Mesendoderm (in vitro differentiated cells): ENCODE results near the gene CCDC71.

Experiments
- DNase-seq: peaks from one replicate; pipeline ENCODE4 v3.0.0; 2013
- H2AK5ac ChIP-seq: 2 replicates; pipeline ENCODE4 v1.6.1; 2013; ENCODE audit warnings: low read length, inconsistent platforms
- H2BK120ac ChIP-seq: 2 replicates; pipeline ENCODE4 v1.6.1; 2013; ENCODE audit warnings: low read depth, mild to moderate bottlenecking, low read length, moderate library complexity, mixed read lengths
- H2BK15ac ChIP-seq: replicated peaks from 2 replicates; pipeline ENCODE4 v1.6.1; 2013; ENCODE audit warnings: low read depth, mild to moderate bottlenecking, moderate library complexity
- H2BK5ac ChIP-seq: 2 replicates; pipeline ENCODE4 v1.6.1; 2013; ENCODE audit warnings: low read length, inconsistent platforms
- H3K18ac ChIP-seq: 2 replicates; pipeline ENCODE4 v1.6.1; 2013; ENCODE audit warnings: mild to moderate bottlenecking, low read length, mixed read lengths
- H3K23ac ChIP-seq: one replicate; pipeline ENCODE4 v1.6.1; 2013; ENCODE audit warnings: low read length
- H3K27ac ChIP-seq: 2 replicates; pipeline ENCODE4 v1.5.1; 2013; ENCODE audit warnings: low read depth, mild to moderate bottlenecking, inconsistent platforms, low read length, moderate library complexity
- H3K27me3 ChIP-seq: 2 replicates; pipeline ENCODE4 v1.6.1; 2013; ENCODE audit warnings: low read length, control low read depth, mild to moderate bottlenecking, inconsistent platforms; ENCODE audit not compliant: insufficient read depth, poor library complexity
- H3K36me3 ChIP-seq: 2 replicates; pipeline ENCODE4 v1.6.1; 2013; ENCODE audit warnings: low read length, inconsistent platforms; ENCODE audit not compliant: control insufficient read depth, insufficient read depth
- H3K4ac ChIP-seq: one replicate; pipeline ENCODE4 v1.6.1; 2013; ENCODE audit warnings: low read depth, mild to moderate bottlenecking, low read length, moderate library complexity
- H3K4me1 ChIP-seq: 2 replicates; pipeline ENCODE4 v1.6.1; 2013; ENCODE audit warnings: low read depth, low read length, inconsistent platforms; ENCODE audit not compliant: control insufficient read depth
- H3K4me2 ChIP-seq: 2 replicates; pipeline ENCODE4 v1.6.1; 2013; ENCODE audit warnings: low read length
- H3K4me3 ChIP-seq: 2 replicates; pipeline ENCODE4 v1.5.1; 2013; ENCODE audit warnings: mild to moderate bottlenecking, low read length
- H3K56ac ChIP-seq: one replicate; pipeline ENCODE4 v1.6.1; 2013; ENCODE audit warnings: low read length
- H3K79me1 ChIP-seq: 2 replicates; pipeline ENCODE4 v1.6.1; 2013; ENCODE audit warnings: low read length, inconsistent platforms
- H3K79me2 ChIP-seq: 2 replicates; pipeline ENCODE4 v1.6.1; 2013; ENCODE audit warnings: mild to moderate bottlenecking, low read length; ENCODE audit not compliant: control insufficient read depth, insufficient read depth
- H3K9ac ChIP-seq: 2 replicates; pipeline ENCODE4 v1.6.1; 2013; ENCODE audit warnings: low read length, inconsistent platforms
- H4K5ac ChIP-seq: one replicate; pipeline ENCODE4 v1.6.1; 2013; ENCODE audit warnings: low read length
- H4K8ac ChIP-seq: one replicate; pipeline ENCODE4 v1.6.1; 2013; ENCODE audit warnings: low read depth, mild to moderate bottlenecking, control low read depth, low read length, moderate library complexity
- WGBS: extraction: QIAGEN DNeasy Blood & Tissue Kit; methylation state at CpG from one replicate; pipeline ENCODE4 v1.1.7; 2013; ENCODE audit warnings: low lambda C conversion rate, missing lambda C conversion rate; ENCODE audit not compliant: insufficient coverage; ENCODE audit errors: extremely low coverage; 5-methylcytosine and 5-hydroxymethylcytosine counted together

CCDC71 gene

GRCh38 chr3:49120096-49120437 lies 46.1 kb downstream of the CCDC71 start:
- Histone ChIP-seq H3K27ac (no peak overlapping the region), H3K79me2 (peaks cover 8% of the 10 kb centered on the region), H3K79me1 (peaks cover 7% of the 10 kb centered on the region), H3K56ac (peak overlapping the region; percentile 99), H3K9ac (peak overlapping the region; percentile 99), H2BK15ac (no peak overlapping the region), H2BK120ac (no peak overlapping the region), H2BK5ac (no peak overlapping the region), H3K23ac (peak overlapping the region; percentile 94), H3K36me3 (peaks cover 7% of the 10 kb centered on the region), H3K18ac (no peak overlapping the region), H4K5ac (no peak overlapping the region), H3K27me3 (no peaks in the 10 kb centered on the region), H3K4me1 (peaks cover 2% of the 10 kb centered on the region), H3K4ac (no peak overlapping the region), H2AK5ac (no peak overlapping the region), H3K4me2 (peak overlapping the region; percentile 45), H3K4me3 (peak overlapping the region; percentile 92), H4K8ac (no peak overlapping the region)
- WGBS: no CpG with 5 or more reads among the region's 9 CpGs
- DNase-seq: peak; percentile 12

DNA sequence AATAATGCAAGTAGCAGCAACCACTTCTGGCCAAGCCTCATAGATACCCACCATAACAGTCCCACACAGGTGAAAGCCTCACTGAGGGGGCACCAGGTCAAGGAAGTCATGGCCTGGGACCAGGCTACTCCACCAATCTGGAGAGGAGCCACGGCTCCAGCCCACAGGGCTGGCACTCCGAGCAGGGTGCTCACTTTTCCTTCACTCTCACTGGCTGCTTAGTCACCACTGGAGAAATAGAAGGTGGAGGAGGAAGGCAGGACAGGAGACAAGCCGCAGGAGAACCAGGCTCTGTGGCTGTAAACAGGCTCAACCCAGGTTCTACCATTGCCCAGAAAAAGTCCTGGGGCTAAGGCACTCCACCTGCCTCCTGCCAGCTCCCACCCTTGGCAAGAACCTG lies 46.7 kb downstream of the CCDC71 start:
- no peak overlapping the region for H4K5ac ChIP-seq
- H2BK5ac ChIP-seq: no peak overlapping the region
- no peaks in the 10 kb centered on the region for H3K27me3 ChIP-seq
- H3K79me1 ChIP-seq: peaks cover 7% of the 10 kb centered on the region
- no peak overlapping the region for H2BK15ac ChIP-seq
- no peak overlapping the region for H3K18ac ChIP-seq
- no peak overlapping the region for H3K27ac ChIP-seq
- peaks cover 8% of the 10 kb centered on the region for H3K79me2 ChIP-seq
- peaks cover 2% of the 10 kb centered on the region for H3K4me1 ChIP-seq
- no peak overlapping the region for H2AK5ac ChIP-seq
- no peak overlapping the region for H4K8ac ChIP-seq
- DNase-seq: no peak
- H3K4ac ChIP-seq: no peak overlapping the region
- H3K36me3 ChIP-seq: peaks cover 9% of the 10 kb centered on the region
- no peak overlapping the region for H2BK120ac ChIP-seq
- peak overlapping the region; percentile 99 for H3K9ac ChIP-seq
- peak overlapping the region; percentile 99 for H3K56ac ChIP-seq
- no CpG with 5 or more reads among the region's 3 CpGs for WGBS
- H3K23ac ChIP-seq: no peak overlapping the region
- H3K4me2 ChIP-seq: peak overlapping the region; percentile 45
- H3K4me3 ChIP-seq: no peak overlapping the region

DNA sequence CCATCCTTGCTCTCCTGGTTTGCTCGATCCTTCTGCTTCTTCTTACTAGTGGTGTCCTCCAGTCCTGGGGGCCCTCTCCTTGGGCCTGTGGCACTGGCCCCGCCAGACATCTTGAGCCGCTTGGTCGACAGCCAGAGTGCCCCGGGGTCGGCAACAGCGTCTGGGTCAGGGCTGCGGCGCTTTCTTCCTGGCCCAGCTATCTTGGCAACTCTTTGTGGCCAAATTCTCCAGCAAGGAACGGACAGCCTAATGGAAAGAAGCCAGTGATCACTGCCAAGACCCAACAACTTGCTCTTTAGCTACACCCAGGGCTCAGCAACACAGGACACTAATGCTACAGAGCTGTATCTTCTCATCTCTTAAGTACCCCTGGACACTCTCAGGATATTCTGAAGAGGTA lies 47.1 kb downstream of the CCDC71 start:
- no peak overlapping the region for H2BK15ac ChIP-seq
- H3K79me1 ChIP-seq: peaks cover 7% of the 10 kb centered on the region
- no peak overlapping the region for H4K5ac ChIP-seq
- no peak overlapping the region for H2AK5ac ChIP-seq
- no peak overlapping the region for H3K4me2 ChIP-seq
- H3K23ac ChIP-seq: no peak overlapping the region
- peaks cover 8% of the 10 kb centered on the region for H3K79me2 ChIP-seq
- no peak overlapping the region for H3K56ac ChIP-seq
- H2BK120ac ChIP-seq: no peak overlapping the region
- H3K27ac ChIP-seq: no peak overlapping the region
- no peak overlapping the region for H3K4ac ChIP-seq
- DNase-seq: no peak
- peaks cover 2% of the 10 kb centered on the region for H3K4me1 ChIP-seq
- no peak overlapping the region for H3K4me3 ChIP-seq
- peaks cover 10% of the 10 kb centered on the region for H3K36me3 ChIP-seq
- no peak overlapping the region for H3K18ac ChIP-seq
- no peak overlapping the region for H4K8ac ChIP-seq
- H3K9ac ChIP-seq: no peak overlapping the region
- WGBS: no CpG with 5 or more reads among the region's 10 CpGs
- H3K27me3 ChIP-seq: no peaks in the 10 kb centered on the region
- no peak overlapping the region for H2BK5ac ChIP-seq
